OCI-LY1 (cell line): Measurements from ENCODE around the gene DHX29.

ENCODE experiments used
- H2AFZ ChIP-seq: fragments of 200-600 bp; sonication (generic), shearing (Covaris generic); 2 replicates; pipeline ENCODE4 v1.6.0; 2014; ENCODE audit warnings: antibody characterized with exemption, mild to moderate bottlenecking, low read length
- H3F3A ChIP-seq: fragments of 200-600 bp; sonication (generic), shearing (Covaris generic); 2 replicates; pipeline ENCODE4 v1.6.0; 2014; ENCODE audit warnings: mild to moderate bottlenecking, antibody characterized with exemption, low read length, moderate library complexity; ENCODE audit not compliant: insufficient read depth
- H3K27ac ChIP-seq: fragments of 200-600 bp; sonication (generic); 2 replicates; pipeline ENCODE4 v1.5.1; 2014; ENCODE audit warnings: low read length, mixed run types, mild to moderate bottlenecking, low read depth; ENCODE audit not compliant: poor library complexity, severe bottlenecking
- H3K27me3 ChIP-seq: fragments of 200-600 bp; sonication (generic); 2 replicates; pipeline ENCODE4 v1.6.0; 2014; ENCODE audit warnings: antibody characterized with exemption, mild to moderate bottlenecking, low read length, moderate library complexity; ENCODE audit not compliant: insufficient read depth
- H3K36me3 ChIP-seq: fragments of 200-600 bp; sonication (generic); 2 replicates; pipeline ENCODE4 v1.6.1; 2014; ENCODE audit warnings: mild to moderate bottlenecking, antibody characterized with exemption, low read length, moderate library complexity, mixed read lengths; ENCODE audit not compliant: insufficient read depth
- H3K4me1 ChIP-seq: fragments of 200-600 bp; sonication (generic); 2 replicates; pipeline ENCODE4 v1.5.1; 2014; ENCODE audit warnings: mild to moderate bottlenecking, low read length, moderate library complexity; ENCODE audit not compliant: insufficient read depth, severe bottlenecking
- H3K4me2 ChIP-seq: fragments of 200-600 bp; sonication (generic), shearing (Covaris generic); 2 replicates; pipeline ENCODE4 v1.6.1; 2014; ENCODE audit warnings: low read length
- H3K4me3 ChIP-seq: fragments of 200-600 bp; sonication (generic); 2 replicates; pipeline ENCODE4 v1.5.1; 2014; ENCODE audit warnings: low read length, low read depth, mild to moderate bottlenecking, mixed read lengths; ENCODE audit not compliant: poor library complexity, severe bottlenecking
- H3K79me2 ChIP-seq: fragments of 200-600 bp; shearing (Covaris generic); 2 replicates; pipeline ENCODE4 v1.6.1; 2016; ENCODE audit warnings: mixed run types, low read length, mixed read lengths; ENCODE audit not compliant: insufficient read depth
- H3K9ac ChIP-seq: fragments of 200-600 bp; sonication (generic), shearing (Covaris generic); 2 replicates; pipeline ENCODE4 v1.6.1; 2014; ENCODE audit warnings: mild to moderate bottlenecking, low read length, mixed read lengths
- H3K9me2 ChIP-seq: fragments of 200-600 bp; sonication (generic), shearing (Covaris generic); 2 replicates; pipeline ENCODE4 v1.6.1; 2014; ENCODE audit warnings: low read depth, mild to moderate bottlenecking, low read length, mixed read lengths
- H3K9me3 ChIP-seq: fragments of 200-600 bp; shearing (Covaris generic); 2 replicates; pipeline ENCODE4 v1.6.1; 2014; ENCODE audit warnings: low read length, mixed read lengths
- H4K20me1 ChIP-seq: fragments of 200-600 bp; sonication (generic), shearing (Covaris generic); 2 replicates; pipeline ENCODE4 v1.6.0; 2016; ENCODE audit warnings: mild to moderate bottlenecking, low read length; ENCODE audit not compliant: insufficient read depth
- EZH2 ChIP-seq: fragments of 200-600 bp; sonication (generic), shearing (Covaris generic); IDR thresholded peaks from 2 replicates; pipeline ENCODE4 v1.8.0; 2017; ENCODE audit warnings: borderline replicate concordance, mixed run types, mild to moderate bottlenecking, antibody characterized with exemption, low read length, moderate library complexity, mixed read lengths
- TF ChIP-seq, protein P1 (sequence below): fragments of 200-600 bp; sonication (generic), shearing (Covaris generic); IDR thresholded peaks from 2 replicates; pipeline ENCODE4 v1.5.1; 2017; ENCODE audit warnings: mild to moderate bottlenecking, antibody characterized with exemption, low read length, moderate library complexity, mixed read lengths

Gene DHX29

DNA sequence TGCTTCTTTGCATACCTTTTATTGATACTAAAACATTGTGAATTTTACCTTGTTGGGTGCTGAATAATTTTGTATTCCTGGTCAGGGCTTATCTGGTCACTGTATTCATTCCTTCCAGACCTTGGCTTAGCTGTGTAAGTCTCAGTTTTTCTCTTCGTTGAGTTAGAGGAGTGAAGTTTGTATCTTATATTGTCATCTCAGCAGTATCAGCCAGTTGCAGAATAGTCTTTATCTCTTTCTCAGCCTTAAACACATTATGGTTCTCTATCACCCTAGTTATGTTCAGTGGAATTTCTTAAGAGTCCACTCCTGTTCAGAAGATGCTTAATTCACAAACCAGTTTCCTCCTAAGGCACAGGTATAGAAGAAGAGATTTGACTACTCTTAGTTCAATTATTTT, 25.5 kb upstream of the DHX29 start:
- peaks cover 56% of the 10 kb centered on the region for H3K79me2 ChIP-seq
- no peaks in the 10 kb centered on the region for H4K20me1 ChIP-seq
- H3K27ac ChIP-seq: no peak overlapping the region
- H3K36me3 ChIP-seq: peaks cover 83% of the 10 kb centered on the region
- TF ChIP-seq EZH2: no peak
- TF ChIP-seq, protein P1, sequence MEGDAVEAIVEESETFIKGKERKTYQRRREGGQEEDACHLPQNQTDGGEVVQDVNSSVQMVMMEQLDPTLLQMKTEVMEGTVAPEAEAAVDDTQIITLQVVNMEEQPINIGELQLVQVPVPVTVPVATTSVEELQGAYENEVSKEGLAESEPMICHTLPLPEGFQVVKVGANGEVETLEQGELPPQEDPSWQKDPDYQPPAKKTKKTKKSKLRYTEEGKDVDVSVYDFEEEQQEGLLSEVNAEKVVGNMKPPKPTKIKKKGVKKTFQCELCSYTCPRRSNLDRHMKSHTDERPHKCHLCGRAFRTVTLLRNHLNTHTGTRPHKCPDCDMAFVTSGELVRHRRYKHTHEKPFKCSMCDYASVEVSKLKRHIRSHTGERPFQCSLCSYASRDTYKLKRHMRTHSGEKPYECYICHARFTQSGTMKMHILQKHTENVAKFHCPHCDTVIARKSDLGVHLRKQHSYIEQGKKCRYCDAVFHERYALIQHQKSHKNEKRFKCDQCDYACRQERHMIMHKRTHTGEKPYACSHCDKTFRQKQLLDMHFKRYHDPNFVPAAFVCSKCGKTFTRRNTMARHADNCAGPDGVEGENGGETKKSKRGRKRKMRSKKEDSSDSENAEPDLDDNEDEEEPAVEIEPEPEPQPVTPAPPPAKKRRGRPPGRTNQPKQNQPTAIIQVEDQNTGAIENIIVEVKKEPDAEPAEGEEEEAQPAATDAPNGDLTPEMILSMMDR: no peak
- H3K4me3 ChIP-seq: no peak overlapping the region
- H3K27me3 ChIP-seq: no peaks in the 10 kb centered on the region
- H3K4me2 ChIP-seq: no peak overlapping the region
- no peaks in the 10 kb centered on the region for H3K9me2 ChIP-seq
- no peaks in the 10 kb centered on the region for H3F3A ChIP-seq
- peaks cover 13% of the 10 kb centered on the region for H3K4me1 ChIP-seq
- H2AFZ ChIP-seq: no peak overlapping the region
- no peaks in the 10 kb centered on the region for H3K9me3 ChIP-seq
- no peak overlapping the region for H3K9ac ChIP-seq

DNA sequence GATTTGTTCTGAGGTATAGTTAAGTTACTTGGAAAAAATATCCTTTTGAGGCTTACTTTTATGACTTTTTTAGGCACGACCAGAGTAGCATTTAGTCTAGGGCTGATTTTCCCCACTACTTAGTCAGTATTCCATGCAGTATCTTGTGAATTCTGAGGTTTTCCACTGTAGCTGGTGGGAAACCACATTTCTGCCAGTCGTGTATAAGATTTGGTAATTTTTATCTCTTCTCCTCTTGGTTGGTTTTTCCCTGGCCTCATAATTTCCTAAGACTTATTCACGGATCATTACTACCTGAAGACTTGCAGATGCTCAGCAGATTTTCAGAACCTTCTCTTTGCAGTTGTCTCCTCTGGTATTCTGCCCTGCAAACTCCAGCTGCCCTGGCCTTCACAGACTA, 23.8 kb upstream of the DHX29 start:
- Histone ChIP-seq H3K27ac (no peak overlapping the region), H3K36me3 (peaks cover 91% of the 10 kb centered on the region), H3K79me2 (peaks cover 50% of the 10 kb centered on the region)

GRCh38 chr5:55327281-55327680, 19.8 kb upstream of the DHX29 start:
- TF ChIP-seq, protein P1: no peak
- no peak for TF ChIP-seq EZH2
- peaks cover 84% of the 10 kb centered on the region for H3K36me3 ChIP-seq
- H3K9ac ChIP-seq: no peak overlapping the region
- H3K4me1 ChIP-seq: peaks cover 16% of the 10 kb centered on the region
- no peak overlapping the region for H3K4me3 ChIP-seq
- no peak overlapping the region for H2AFZ ChIP-seq
- no peaks in the 10 kb centered on the region for H3F3A ChIP-seq
- H4K20me1 ChIP-seq: no peaks in the 10 kb centered on the region
- H3K79me2 ChIP-seq: peaks cover 25% of the 10 kb centered on the region
- no peaks in the 10 kb centered on the region for H3K9me2 ChIP-seq
- no peak overlapping the region for H3K27ac ChIP-seq
- H3K4me2 ChIP-seq: no peak overlapping the region
- H3K27me3 ChIP-seq: no peaks in the 10 kb centered on the region
- H3K9me3 ChIP-seq: no peaks in the 10 kb centered on the region

More for the DNA sequence above, 23.8 kb upstream of the DHX29 start:
- no peak overlapping the region for H2AFZ ChIP-seq
- no peak for TF ChIP-seq EZH2
- TF ChIP-seq, protein P1: no peak
- H4K20me1 ChIP-seq: no peaks in the 10 kb centered on the region
- H3K9me2 ChIP-seq: no peaks in the 10 kb centered on the region
- no peak overlapping the region for H3K9ac ChIP-seq
- H3K4me1 ChIP-seq: peaks cover 9% of the 10 kb centered on the region
- no peaks in the 10 kb centered on the region for H3K27me3 ChIP-seq
- H3K9me3 ChIP-seq: no peaks in the 10 kb centered on the region
- no peak overlapping the region for H3K4me3 ChIP-seq
- H3F3A ChIP-seq: no peaks in the 10 kb centered on the region
- H3K4me2 ChIP-seq: no peak overlapping the region
